NCI-H1694 (cell line): Measurements from ENCODE around the gene SLC2A8.
A peak's percentile ranks its signal among the peaks of the same experiment; 100 is the strongest.

Experiments used
- DNase-seq: peaks from one replicate; lab custom pipeline; 2025; lab: John Stamatoyannopoulos, UW

SLC2A8 gene

GRCh38 chr9:127430415-127430814, 33.4 kb downstream of the SLC2A8 start:
- DNase-seq = no peak

DNA sequence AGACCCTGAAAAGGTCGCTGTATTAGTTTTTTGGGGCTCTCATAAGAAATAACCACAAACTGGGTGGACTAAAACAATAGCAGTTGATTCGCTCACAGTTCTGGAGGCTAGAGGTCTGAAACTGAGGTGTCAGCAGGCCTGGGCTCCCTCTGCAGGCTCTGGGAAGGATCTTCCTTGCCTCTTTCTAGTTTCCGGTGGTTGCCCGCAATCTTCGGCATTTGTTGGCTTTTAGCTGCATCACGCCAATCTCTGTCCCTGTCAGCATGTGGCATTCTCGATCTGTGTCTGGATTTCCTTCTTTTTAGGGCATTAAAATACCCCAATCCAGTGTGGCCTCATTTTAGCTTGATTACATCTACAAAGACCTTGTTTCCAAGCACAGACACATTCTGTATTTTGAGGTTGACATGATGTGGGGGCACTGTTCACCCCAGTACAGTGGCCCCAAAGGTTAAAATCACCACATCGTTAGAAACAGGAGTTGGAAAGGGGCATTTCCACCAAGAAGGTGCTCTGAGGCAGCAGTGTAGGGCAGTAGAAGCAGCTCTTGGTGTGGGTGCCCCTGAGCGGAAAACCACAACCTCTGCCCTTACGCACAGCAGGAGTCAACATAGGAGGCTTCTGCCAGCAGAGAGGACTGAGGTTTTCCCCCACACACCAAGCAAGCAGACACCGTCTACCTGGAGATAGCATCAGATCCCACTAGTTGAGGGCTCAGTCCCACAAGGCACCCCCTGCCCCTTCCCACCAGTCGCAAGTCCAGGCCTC, 40.7 kb downstream of the SLC2A8 start:
- DNase-seq = no peak

GRCh38 chr9:127438394-127438793, 41.4 kb downstream of the SLC2A8 start:
- DNase-seq = no peak

GRCh38 chr9:127444283-127444920, 47.4 kb downstream of the SLC2A8 start:
- no peak for DNase-seq

DNA sequence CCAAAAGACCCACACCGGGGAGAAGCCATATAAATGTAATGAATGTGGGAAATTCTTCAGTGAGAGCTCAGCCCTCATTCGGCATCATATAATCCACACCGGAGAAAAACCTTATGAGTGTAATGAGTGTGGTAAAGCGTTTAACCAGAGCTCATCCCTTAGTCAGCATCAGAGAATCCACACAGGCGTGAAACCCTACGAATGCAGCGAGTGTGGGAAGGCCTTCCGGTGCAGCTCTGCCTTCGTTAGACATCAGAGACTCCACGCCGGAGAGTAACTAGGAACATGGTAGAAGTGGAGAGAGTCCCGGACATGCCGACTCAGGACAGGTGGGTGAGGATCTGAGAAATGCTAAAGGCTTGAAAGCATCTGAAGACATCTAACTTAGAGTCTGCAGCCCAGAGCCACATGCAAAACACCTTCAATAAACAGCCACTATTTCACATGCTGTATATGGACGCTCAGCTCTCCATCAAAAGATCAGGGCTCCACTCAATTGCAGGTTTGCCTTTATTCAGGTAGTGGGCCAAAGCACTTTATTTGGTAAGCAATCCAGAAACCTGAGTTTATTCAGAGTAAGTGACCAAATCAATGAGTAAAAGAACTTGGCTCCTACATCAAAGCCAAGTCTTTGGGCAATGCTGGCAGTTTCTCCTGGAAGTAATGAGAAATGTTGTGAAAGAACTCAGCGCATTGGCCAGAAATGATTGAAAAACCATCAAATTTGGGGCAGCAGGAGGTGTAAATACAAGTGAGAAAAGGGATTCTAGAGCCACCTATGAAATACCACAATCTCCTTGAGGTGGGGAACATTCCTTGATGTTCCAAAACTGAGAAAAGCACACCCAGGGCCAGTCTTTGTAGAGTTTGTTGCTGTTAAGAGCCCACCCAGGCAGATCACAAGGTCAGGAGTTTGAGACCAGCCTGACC, 48.2 kb downstream of the SLC2A8 start:
- DNase-seq = no peak

GRCh38 chr9:127445851-127446712, 49.1 kb downstream of the SLC2A8 start:
- no peak for DNase-seq

DNA sequence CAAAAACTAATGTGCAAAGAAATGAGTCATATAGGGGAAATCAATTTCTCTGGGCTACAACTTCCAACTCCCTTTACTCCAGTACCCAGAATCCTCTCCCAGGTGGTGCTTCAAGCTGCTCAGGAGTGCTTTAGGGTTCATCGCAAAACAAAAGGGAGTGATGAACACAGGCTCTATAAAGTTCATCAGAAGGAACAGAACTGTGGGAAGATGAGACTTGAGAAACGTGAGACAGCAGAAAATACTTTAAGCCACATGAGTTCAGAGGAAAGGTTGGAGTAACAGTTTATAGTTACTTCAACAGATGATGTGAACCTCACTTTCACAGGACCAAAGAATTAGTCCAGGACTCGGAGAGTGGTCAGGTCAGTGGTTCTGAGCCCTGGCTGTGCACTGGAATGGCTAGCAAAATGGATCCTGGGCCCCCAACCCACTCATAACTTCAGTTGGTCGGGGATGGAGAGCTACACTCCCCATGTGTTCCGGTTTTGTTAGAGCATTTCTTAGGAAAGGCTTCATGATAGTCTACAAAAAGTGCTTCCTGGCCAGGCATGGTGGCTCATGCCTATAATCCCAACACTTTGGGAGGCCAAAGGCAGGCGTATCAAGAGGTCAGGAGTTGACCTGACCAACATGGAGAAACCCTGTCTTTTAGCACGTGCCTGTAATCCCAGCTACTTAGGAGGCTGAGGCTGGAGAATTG, 49.9 kb downstream of the SLC2A8 start:
- no peak for DNase-seq

- DNase-seq = no peak
These were observed 50.6 kb downstream of the SLC2A8 start for GRCh38 chr9:127447416-127448111.

DNA sequence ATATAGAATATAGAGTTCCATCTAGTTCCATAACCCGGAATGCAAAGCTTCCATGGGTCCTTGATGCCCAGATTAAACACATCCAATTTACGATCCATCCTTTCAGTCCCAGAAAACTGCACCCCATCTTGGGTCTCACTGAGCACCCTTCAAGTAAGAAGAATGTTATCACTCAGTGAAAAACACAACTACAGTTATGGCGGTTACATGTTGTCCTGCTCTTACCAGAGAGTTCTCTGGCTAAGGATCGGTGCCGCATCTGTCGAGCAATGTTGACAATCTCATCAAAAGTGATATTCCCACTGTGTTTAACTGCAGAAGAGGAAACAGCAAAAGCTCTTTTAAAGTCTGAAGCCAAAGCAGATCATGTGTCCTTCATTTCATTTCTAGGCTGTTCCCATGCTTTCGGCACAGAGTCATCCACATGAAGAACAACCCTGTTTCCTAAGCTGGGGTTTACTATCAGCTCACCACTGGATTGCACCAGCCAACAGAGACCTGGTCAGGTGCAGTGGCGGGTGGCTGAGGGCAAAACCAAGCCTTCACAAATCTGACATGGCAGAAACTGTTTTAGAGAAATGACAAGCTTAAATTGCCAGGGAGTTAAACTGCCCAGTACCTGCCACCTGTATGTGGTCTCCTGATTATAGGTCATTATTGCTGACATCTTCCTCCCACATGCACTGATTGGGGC, 51.3 kb downstream of the SLC2A8 start:
- no peak for DNase-seq

GRCh38 chr9:127449332-127449966, 52.5 kb downstream of the SLC2A8 start:
- DNase-seq = no peak

- DNase-seq = no peak
These were observed 53.3 kb downstream of the SLC2A8 start for GRCh38 chr9:127450243-127450760.

- peak; percentile 91 for DNase-seq
These were observed 54.0 kb downstream of the SLC2A8 start, which contains the start of the genes LRSAM1 and RPL12 for GRCh38 chr9:127450830-127451607. LRSAM1 (plus strand) TSS chr9:127451510; CDS start chr9:127454528, 3,018 bp downstream. RPL12 (minus strand) TSS chr9:127451406; CDS start chr9:127451317, 89 bp downstream.

DNA sequence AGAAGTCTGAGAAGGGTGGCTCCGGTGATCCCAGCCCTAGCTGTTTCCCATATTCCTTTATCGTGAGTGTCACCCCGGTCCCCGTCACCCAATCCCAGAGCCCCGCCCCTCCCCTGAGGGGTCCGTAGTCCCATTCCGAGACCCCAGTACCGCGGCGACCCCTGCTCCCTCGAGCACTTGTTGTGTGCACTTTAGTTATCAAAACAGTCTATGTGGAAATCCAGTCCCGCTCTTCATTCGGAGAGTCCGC, 54.6 kb downstream of the SLC2A8 start:
- DNase-seq = no peak

GRCh38 chr9:127451858-127452656, 55.1 kb downstream of the SLC2A8 start:
- no peak for DNase-seq

DNA sequence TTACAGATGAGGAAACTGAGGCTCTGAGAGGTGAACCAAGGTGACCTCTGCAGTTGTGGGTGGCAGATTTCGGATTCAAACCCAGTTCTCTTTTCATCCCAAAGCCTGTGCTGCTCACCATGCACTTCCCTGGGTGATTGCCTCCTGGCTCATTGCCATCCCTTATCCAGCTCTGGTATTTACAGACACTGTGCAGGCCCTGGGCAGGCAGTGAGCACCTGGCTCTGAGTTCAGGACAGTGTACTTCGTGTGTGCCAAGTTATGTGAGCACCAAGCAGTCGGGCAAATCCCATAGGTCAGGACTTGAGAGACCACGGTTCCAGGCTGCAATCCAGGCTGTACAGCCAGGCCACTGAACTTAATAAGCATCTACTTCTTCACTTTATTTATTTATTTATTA, 55.7 kb downstream of the SLC2A8 start:
- DNase-seq = no peak

GRCh38 chr9:127455324-127455992, 58.5 kb downstream of the SLC2A8 start:
- DNase-seq = no peak
